Upper lobe of left lung (tissue), 6 donors: ENCODE results near the gene APH1B. TPM values are rescaled to one million over a fixed set of nuclear protein-coding genes. Genes with fewer than 3 reads are reported as not detected.
"Not testable (repeated sequence)": the region's sequence is repeated elsewhere in the genome, so short reads cannot be mapped to it uniquely, and the experiment has no call there.

Experiments
- ATAC-seq, 2 donors: fragments of 200-7000 bp; cut with Tn5 transposase; one replicate each; pipeline ENCODE4 v1.9.1; 2022; ENCODE audit warnings: mild to moderate bottlenecking in 2 of 2, moderate library complexity in 2 of 2; ENCODE audit not compliant: low FRiP score in 2 of 2
- DNase-seq, 2 donors: peaks; one replicate each; pipeline ENCODE4 v3.0.0-alpha.2; 2019 to 2020
- H3K27ac ChIP-seq, 4 donors: fragments of 200-600 bp; sonication (generic); one replicate each; pipeline ENCODE4 v1.5.1; 2016 to 2019
- H3K27me3 ChIP-seq, 4 donors: fragments of 200-600 bp; sonication (generic); one replicate each; pipeline ENCODE4 v1.5.1; 2017 to 2019
- H3K36me3 ChIP-seq, 4 donors: fragments of 200-600 bp; sonication (generic); one replicate each; pipeline ENCODE4 v1.5.1; 2016 to 2019
- H3K4me1 ChIP-seq, 4 donors: fragments of 200-600 bp; sonication (generic); one replicate each; pipeline ENCODE4 v1.5.1; 2018 to 2019
- H3K4me3 ChIP-seq, 4 donors: fragments of 200-600 bp; sonication (generic); one replicate each; pipeline ENCODE4 v1.5.1; 2017 to 2019; ENCODE audit warnings: mild to moderate bottlenecking in 2 of 4, moderate library complexity in 1 of 4
- H3K9me3 ChIP-seq, 4 donors: fragments of 200-600 bp; sonication (generic); one replicate each; pipeline ENCODE4 v1.5.1; 2018 to 2019
- CTCF ChIP-seq, 6 experiments: fragments of 450-650 bp in 4 of 6; fragments of 200-600 bp in 2 of 6; sonication (generic) in 2 of 6; IDR thresholded peaks; one replicate each; pipeline ENCODE4 v1.5.1; 2016 to 2019; ENCODE audit warnings: antibody characterized with exemption in 6 of 6
- EP300 ChIP-seq, 4 donors: sonication (generic); formaldehyde crosslinking; IDR thresholded peaks; one replicate each; pipeline ENCODE4 v1.5.1; 2017; ENCODE audit warnings: antibody characterized with exemption in 4 of 4, control low read depth in 2 of 4
- POLR2A ChIP-seq, 4 donors: fragments of 450-650 bp; IDR thresholded peaks; one replicate each; pipeline ENCODE4 v1.5.1; 2016 to 2017; ENCODE audit warnings: antibody characterized with exemption in 4 of 4, mild to moderate bottlenecking in 2 of 4
- POLR2AphosphoS5 ChIP-seq, 2 donors: sonication (generic); formaldehyde crosslinking; IDR thresholded peaks; one replicate each; pipeline ENCODE4 v1.5.1; 2017; ENCODE audit warnings: antibody characterized with exemption in 2 of 2
- WGBS, 2 donors: methylation state at CpG; one replicate each; pipeline ENCODE4 v1.1.5; 2017 to 2018; 5-methylcytosine and 5-hydroxymethylcytosine counted together
- total RNA-seq, 6 donors: library from RNA; depleted of rRNA in 4 of 6; stranded (reverse); fragments of >200 nt in 4 of 6; gene quantifications; one replicate each; pipeline versions ENCODE4 v1.1.0 to v1.2.1, GENCODE V29; 2016 to 2021
- donor health status: DM: no; HTN: no; CAD: no; lungs with moderate emphysema.
- donor health status: DM: no; HTN: yes; CAD: no; lungs with severe emphysema.

APH1B gene
- total RNA-seq, 6 donors from 2014 or later = 4.9 to 28.9 (median 12.4) TPM

GRCh38 chr15:63232943-63233342 lies 44.5 kb upstream of the APH1B start:
- WGBS, 2 donors = 89 to 95% methylated on average over 5 of the region's 5 CpGs
- no peak for ATAC-seq
- peak overlapping the region in 3 of 4 donors; percentile 21 to 79 (median 75) for H3K27ac ChIP-seq
- DNase-seq = no peak
- no peaks in the 10 kb centered on the region for H3K36me3 ChIP-seq
- H3K27me3 ChIP-seq = no peaks in the 10 kb centered on the region
- TF ChIP-seq POLR2A (IDR thresholded peaks at IDR 0.05) (no peak), CTCF (IDR thresholded peaks at IDR 0.05) (no peak), POLR2AphosphoS5 (IDR thresholded peaks at IDR 0.05) (no peak), EP300 (IDR thresholded peaks at IDR 0.05) (no peak)
- H3K9me3 ChIP-seq = no peaks in the 10 kb centered on the region
- no peak overlapping the region for H3K4me3 ChIP-seq
- peaks cover 48 to 65% (median 55%) of the 10 kb centered on the region in 4 donors for H3K4me1 ChIP-seq

- ATAC-seq (peak in 1 of 2 donors; percentile 69), DNase-seq (no peak)
- H3K4me3 ChIP-seq = no peak overlapping the region
These were observed 43.6 kb upstream of the APH1B start for GRCh38 chr15:63233667-63234423.

GRCh38 chr15:63234451-63234870 lies 42.9 kb upstream of the APH1B start:
- H3K27ac ChIP-seq = peak overlapping the region; percentile 67 to 79 (median 72)
- peaks cover 50 to 73% (median 60%) of the 10 kb centered on the region in 4 donors for H3K4me1 ChIP-seq
- no peak overlapping the region for H3K4me3 ChIP-seq
- ATAC-seq (peak; percentile 84 to 90), DNase-seq (peak in 1 of 2 donors; percentile 70)
- TF ChIP-seq EP300 (IDR thresholded peaks at IDR 0.05) = no peak
- TF ChIP-seq CTCF (IDR thresholded peaks at IDR 0.05) = no peak
- TF ChIP-seq POLR2AphosphoS5 (IDR thresholded peaks at IDR 0.05) = peak in 1 of 2 donors; percentile 6
- WGBS, 2 donors = 7 to 40% methylated on average over 2 to 5 of the region's 5 CpGs
- H3K36me3 ChIP-seq = no peaks in the 10 kb centered on the region
- H3K9me3 ChIP-seq = no peaks in the 10 kb centered on the region
- H3K27me3 ChIP-seq = no peaks in the 10 kb centered on the region

More at GRCh38 chr15:63233667-63234423, 43.6 kb upstream of the APH1B start:
- Histone ChIP-seq H3K27me3 (no peaks in the 10 kb centered on the region), H3K9me3 (no peaks in the 10 kb centered on the region), H3K36me3 (no peaks in the 10 kb centered on the region), H3K4me1 (peaks cover 47 to 70% (median 59%) of the 10 kb centered on the region in 4 donors), H3K27ac (peak overlapping the region; percentile 67 to 79 (median 72))
- TF ChIP-seq POLR2AphosphoS5 (IDR thresholded peaks at IDR 0.05) = no peak
- TF ChIP-seq EP300 (IDR thresholded peaks at IDR 0.05) = no peak
- TF ChIP-seq CTCF (IDR thresholded peaks at IDR 0.05) = no peak
- TF ChIP-seq POLR2A (IDR thresholded peaks at IDR 0.05) = no peak
- 51 to 54% methylated on average over 5 of the region's 5 CpGs for WGBS, 2 donors

- ATAC-seq = no peak
- no peak for TF ChIP-seq CTCF (IDR thresholded peaks at IDR 0.05)
- TF ChIP-seq POLR2A (IDR thresholded peaks at IDR 0.05) = no peak
- no peak for TF ChIP-seq EP300 (IDR thresholded peaks at IDR 0.05)
- TF ChIP-seq POLR2AphosphoS5 (IDR thresholded peaks at IDR 0.05) = no peak
- peaks cover 48 to 74% (median 62%) of the 10 kb centered on the region in 4 donors for H3K4me1 ChIP-seq
These were observed 41.1 kb upstream of the APH1B start for GRCh38 chr15:63236272-63236671.

GRCh38 chr15:63237086-63237485 lies 40.3 kb upstream of the APH1B start:
- not testable (repeated sequence) for H3K36me3 ChIP-seq, DNase-seq, ATAC-seq, H3K27me3 ChIP-seq, H3K4me3 ChIP-seq, H3K9me3 ChIP-seq
- 50 to 56% methylated on average over 1 of the region's 1 CpG for WGBS, 2 donors
- Histone ChIP-seq H3K27ac (peak overlapping the region in 1 of 4 donors; percentile 57), H3K4me1 (peaks cover 41 to 67% (median 57%) of the 10 kb centered on the region in 4 donors)

More at GRCh38 chr15:63236272-63236671, 41.1 kb upstream of the APH1B start:
- DNase-seq = no peak
- Histone ChIP-seq H3K27ac (peak overlapping the region in 2 of 4 donors; percentile 2 to 37), H3K36me3 (no peaks in the 10 kb centered on the region), H3K27me3 (no peaks in the 10 kb centered on the region), H3K4me3 (no peak overlapping the region), H3K9me3 (no peaks in the 10 kb centered on the region)
